Colonic mucosa (tissue), 4 donors: ENCODE results near the gene CHRNB1. TPM values are rescaled to one million over a fixed set of nuclear protein-coding genes. Genes with fewer than 3 reads are reported as not detected.

Experiments used
- DNase-seq: peaks from one replicate; pipeline ENCODE4 v3.0.0-alpha.2; 2020
- H3K27ac ChIP-seq: fragments of 200-600 bp; one replicate; pipeline ENCODE4 v1.8.0; 2021
- H3K27me3 ChIP-seq: fragments of 200-600 bp; one replicate; pipeline ENCODE4 v1.8.0; 2021
- H3K36me3 ChIP-seq: fragments of 200-600 bp; one replicate; pipeline ENCODE4 v1.8.0; 2021
- H3K4me1 ChIP-seq: fragments of 200-600 bp; one replicate; pipeline ENCODE4 v1.8.0; 2021; ENCODE audit warnings: mild to moderate bottlenecking
- H3K4me3 ChIP-seq: fragments of 200-600 bp; one replicate; pipeline ENCODE4 v1.8.0; 2021
- H3K9ac ChIP-seq, 2 donors: one replicate each; pipeline ENCODE4 v1.7.0; 2013; ENCODE audit warnings: control low read depth in 2 of 2, low read depth in 2 of 2, low read length in 2 of 2
- H3K9me3 ChIP-seq: fragments of 200-600 bp; one replicate; pipeline ENCODE4 v1.8.0; 2021
- intact Hi-C: fragments of 100-400 bp; cut with DNase I; formaldehyde crosslinking; loops from one replicate; pipeline ENCODE4 v1.14.1; 2022
- total RNA-seq, 2 donors: library from RNA; stranded (reverse); fragmentation: NEBNext Ultra II Directional in 1 of 2; extraction: Animal tissue kit (Norgen Biotek cat#: 25700) in 1 of 2; gene quantifications; one replicate each; pipeline ENCODE4 v1.2.1, GENCODE V29; 2021
- TF ChIP-seq, protein P1 (sequence below): fragments of 200-600 bp; IDR thresholded peaks from one replicate; pipeline ENCODE4 v1.8.0; 2022; ENCODE audit warnings: antibody characterized with exemption, mild to moderate bottlenecking
- donor health status: healthy.
- donor health status: DM: no; HTN: no; CAD: no.
- donor health status: DM: no; HTN: no; CAD: no.

CHRNB1 gene
- total RNA-seq, 2 donors from 2014 or later, result 4.3 to 6.1 TPM

DNA sequence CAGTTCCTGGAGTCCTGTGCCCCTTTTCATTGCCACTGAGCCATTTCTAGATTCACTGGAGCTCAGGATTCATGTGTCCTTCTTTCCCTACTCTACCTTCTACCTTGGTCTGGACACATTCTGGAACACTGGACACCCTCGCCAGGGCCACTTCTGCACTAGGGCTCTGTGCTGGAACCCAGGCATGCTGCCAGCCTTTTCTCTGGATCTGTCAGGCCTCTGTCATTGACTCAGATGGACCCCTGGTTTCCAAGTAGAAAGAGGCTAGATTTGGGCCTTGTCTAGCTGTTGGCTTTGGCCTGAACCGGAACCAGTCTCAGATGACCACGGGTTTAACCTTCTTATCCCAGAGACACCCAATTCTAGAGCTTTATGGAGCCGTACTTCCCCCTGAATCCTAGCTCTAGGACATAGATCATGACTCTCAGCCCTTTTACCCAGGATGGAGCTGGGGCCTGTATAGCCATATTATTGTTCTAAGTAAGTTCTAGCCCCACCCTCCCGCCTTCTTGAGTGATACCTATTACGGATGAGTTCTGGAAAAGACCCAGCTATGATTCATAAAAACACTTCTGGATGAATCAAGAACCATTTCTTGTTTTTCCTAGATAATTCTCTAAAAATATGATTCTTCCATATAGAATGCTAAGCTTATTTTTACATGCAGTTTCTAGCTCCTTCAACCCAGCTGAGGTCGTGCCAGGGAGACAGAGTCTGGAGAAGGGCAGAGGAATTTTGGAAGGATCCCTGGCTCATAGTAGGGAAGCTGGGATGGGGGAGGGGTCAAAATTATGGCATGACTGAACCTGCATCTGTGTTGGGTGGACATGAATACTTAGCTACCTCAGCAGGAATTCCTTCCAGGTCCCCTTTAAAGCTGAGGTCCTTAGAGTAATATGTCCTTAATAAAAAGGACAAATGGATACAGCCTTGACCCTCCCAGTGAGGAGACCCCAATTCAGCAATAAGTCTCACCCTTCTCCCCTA, 1.1 kb upstream of the CHRNB1 start:
- TF ChIP-seq, protein P1, sequence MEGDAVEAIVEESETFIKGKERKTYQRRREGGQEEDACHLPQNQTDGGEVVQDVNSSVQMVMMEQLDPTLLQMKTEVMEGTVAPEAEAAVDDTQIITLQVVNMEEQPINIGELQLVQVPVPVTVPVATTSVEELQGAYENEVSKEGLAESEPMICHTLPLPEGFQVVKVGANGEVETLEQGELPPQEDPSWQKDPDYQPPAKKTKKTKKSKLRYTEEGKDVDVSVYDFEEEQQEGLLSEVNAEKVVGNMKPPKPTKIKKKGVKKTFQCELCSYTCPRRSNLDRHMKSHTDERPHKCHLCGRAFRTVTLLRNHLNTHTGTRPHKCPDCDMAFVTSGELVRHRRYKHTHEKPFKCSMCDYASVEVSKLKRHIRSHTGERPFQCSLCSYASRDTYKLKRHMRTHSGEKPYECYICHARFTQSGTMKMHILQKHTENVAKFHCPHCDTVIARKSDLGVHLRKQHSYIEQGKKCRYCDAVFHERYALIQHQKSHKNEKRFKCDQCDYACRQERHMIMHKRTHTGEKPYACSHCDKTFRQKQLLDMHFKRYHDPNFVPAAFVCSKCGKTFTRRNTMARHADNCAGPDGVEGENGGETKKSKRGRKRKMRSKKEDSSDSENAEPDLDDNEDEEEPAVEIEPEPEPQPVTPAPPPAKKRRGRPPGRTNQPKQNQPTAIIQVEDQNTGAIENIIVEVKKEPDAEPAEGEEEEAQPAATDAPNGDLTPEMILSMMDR, result no peak
- no peaks in the 10 kb centered on the region for H3K36me3 ChIP-seq
- H3K27me3 ChIP-seq, result peaks cover 28% of the 10 kb centered on the region
- no peak overlapping the region for H3K4me3 ChIP-seq
- H3K9ac ChIP-seq, result no peak overlapping the region
- no peak for DNase-seq
- no peaks in the 10 kb centered on the region for H3K9me3 ChIP-seq
- H3K27ac ChIP-seq, result no peak overlapping the region
- intact Hi-C loops, result no loop called here
- peaks cover 9% of the 10 kb centered on the region for H3K4me1 ChIP-seq

- Histone ChIP-seq H3K27me3 (peaks cover 10% of the 10 kb centered on the region), H3K4me1 (peaks cover 4% of the 10 kb centered on the region), H3K4me3 (peak overlapping the region; percentile 39), H3K9ac (peak overlapping the region in 1 of 2 donors; percentile 40), H3K36me3 (no peaks in the 10 kb centered on the region), H3K27ac (no peak overlapping the region), H3K9me3 (no peaks in the 10 kb centered on the region)
- TF ChIP-seq, protein P1, result no peak
- intact Hi-C loops, result no loop called here
- DNase-seq, result peak; percentile 88
Observed at GRCh38 chr17:7445619-7445968, 733 bp downstream of the CHRNB1 start.

DNA sequence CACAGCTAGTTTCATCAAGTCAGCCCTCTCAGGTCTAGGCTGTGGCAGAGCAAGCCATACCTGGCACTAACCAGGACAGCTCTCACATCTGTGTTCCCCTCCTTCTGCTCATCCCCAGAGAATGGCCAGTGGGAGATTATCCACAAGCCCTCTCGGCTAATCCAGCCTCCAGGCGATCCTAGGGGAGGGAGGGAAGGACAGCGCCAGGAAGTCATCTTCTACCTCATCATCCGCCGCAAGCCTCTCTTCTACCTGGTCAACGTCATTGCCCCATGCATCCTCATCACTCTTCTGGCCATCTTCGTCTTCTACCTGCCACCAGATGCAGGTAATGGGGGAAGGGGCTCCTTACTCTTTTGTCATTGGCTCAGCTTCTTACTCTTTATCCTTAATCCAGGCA, 3.6 kb downstream of the CHRNB1 start:
- H3K27me3 ChIP-seq, result no peaks in the 10 kb centered on the region
- TF ChIP-seq, protein P1, result no peak
- intact Hi-C loops, result no loop called here
- no peak for DNase-seq
- no peak overlapping the region for H3K27ac ChIP-seq
- no peaks in the 10 kb centered on the region for H3K9me3 ChIP-seq
- no peak overlapping the region for H3K9ac ChIP-seq
- peaks cover 4% of the 10 kb centered on the region for H3K4me1 ChIP-seq
- no peaks in the 10 kb centered on the region for H3K36me3 ChIP-seq
- H3K4me3 ChIP-seq, result no peak overlapping the region

DNA sequence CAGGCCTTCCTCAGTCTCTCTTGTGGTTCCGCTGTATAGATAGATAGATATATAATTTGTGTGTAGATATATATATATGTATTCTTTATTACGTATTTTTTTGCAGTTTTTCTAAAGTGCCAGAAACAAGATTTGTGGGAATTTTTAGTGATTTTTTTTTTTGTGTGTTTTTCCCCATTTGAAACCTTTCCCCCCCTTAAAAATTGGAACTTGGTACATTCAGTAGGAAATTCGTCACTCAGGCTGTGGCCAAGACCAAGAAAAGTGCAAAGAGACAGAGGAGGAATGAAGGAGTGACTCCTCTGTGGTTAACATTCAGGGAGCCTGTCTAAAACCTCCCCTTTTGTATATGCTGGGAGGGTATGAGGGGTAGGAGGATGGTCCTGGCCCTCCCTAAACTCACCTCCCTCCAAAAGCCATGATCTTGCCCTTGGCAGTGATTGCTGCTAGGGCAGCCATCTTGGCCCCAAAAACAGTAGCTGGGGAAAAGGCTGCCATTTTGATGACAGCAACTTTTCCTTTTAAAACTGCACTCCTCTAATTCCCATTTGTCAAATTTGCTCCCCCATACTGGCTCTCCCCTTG, 15.2 kb downstream of the CHRNB1 start:
- DNase-seq, result no peak
- no peaks in the 10 kb centered on the region for H3K27me3 ChIP-seq
- H3K36me3 ChIP-seq, result no peaks in the 10 kb centered on the region
- H3K4me3 ChIP-seq, result no peak overlapping the region
- no peaks in the 10 kb centered on the region for H3K4me1 ChIP-seq
- no peak overlapping the region for H3K27ac ChIP-seq
- no peak overlapping the region for H3K9ac ChIP-seq
- H3K9me3 ChIP-seq, result no peaks in the 10 kb centered on the region
- TF ChIP-seq, protein P1, result no peak
- intact Hi-C loops, result no loop called here

GRCh38 chr17:7460850-7461660, 16.2 kb downstream of the CHRNB1 start:
- Histone ChIP-seq H3K9me3 (no peaks in the 10 kb centered on the region), H3K9ac (no peak overlapping the region), H3K27me3 (no peaks in the 10 kb centered on the region), H3K4me3 (no peak overlapping the region), H3K4me1 (no peaks in the 10 kb centered on the region), H3K27ac (no peak overlapping the region), H3K36me3 (no peaks in the 10 kb centered on the region)
- intact Hi-C loops, result no loop called here
- TF ChIP-seq, protein P1, result no peak
- no peak for DNase-seq
